CD4-positive, alpha-beta T cell (primary cell): ENCODE data around the gene MTMR2. TPM values are rescaled to one million over a fixed set of nuclear protein-coding genes. Genes with fewer than 3 reads are reported as not detected.
"Not testable (repeated sequence)": the region's sequence is repeated elsewhere in the genome, so short reads cannot be mapped to it uniquely, and the experiment has no call there.

Experiments used
- ATAC-seq: fragments of 200-7000 bp; cut with Tn5 transposase; one replicate; pipeline ENCODE4 v1.10.0; 2022; ENCODE audit warnings: mild to moderate bottlenecking; ENCODE audit not compliant: poor library complexity
- CTCF ChIA-PET: fragments of 350-600 bp; sonication (Branson Sonifier 250); formaldehyde crosslinking; loops from one replicate; lab custom pipeline; 2021; ENCODE audit warnings: antibody characterized with exemption, inconsistent platforms; lab: Charles Lee
- POLR2A ChIA-PET: fragments of 350-600 bp; sonication (Branson Sonifier 250); formaldehyde crosslinking; loops from one replicate; lab custom pipeline; 2021; ENCODE audit warnings: antibody characterized with exemption, inconsistent platforms; lab: Charles Lee
- DNase-seq, 14 experiments: peaks; one replicate each; pipeline ENCODE4 v3.0.0-alpha.2; 2013 to 2020; ENCODE audit warnings: mixed read lengths in 2 of 14
- H3K27ac ChIP-seq, 2 donors: one replicate each; pipeline versions ENCODE4 v1.5.1 to v1.7.0; 2013; ENCODE audit warnings: low read length in 2 of 2, low read depth in 1 of 2, mild to moderate bottlenecking in 1 of 2
- H3K27me3 ChIP-seq, 2 experiments: 1 replicate in 1 of 2; 2 replicates in 1 of 2; pipeline versions ENCODE4 v1.6.1 to v1.7.0; 2013; ENCODE audit warnings: low read length in 2 of 2, control low read depth in 1 of 2, mild to moderate bottlenecking in 1 of 2, moderate library complexity in 1 of 2; ENCODE audit not compliant: insufficient read depth in 2 of 2, control insufficient read depth in 1 of 2
- H3K36me3 ChIP-seq: one replicate; pipeline ENCODE4 v1.6.1; 2013; ENCODE audit warnings: low read length, control low read depth; ENCODE audit not compliant: insufficient read depth
- H3K4me1 ChIP-seq: one replicate; pipeline ENCODE4 v1.6.1; 2013; ENCODE audit warnings: low read length, control low read depth; ENCODE audit not compliant: insufficient read depth
- H3K4me3 ChIP-seq: one replicate; pipeline ENCODE4 v1.5.1; 2013; ENCODE audit warnings: mild to moderate bottlenecking, low read length, moderate library complexity
- H3K9me3 ChIP-seq, 2 experiments: 1 replicate in 1 of 2; 2 replicates in 1 of 2; pipeline versions ENCODE4 v1.6.1 to v1.7.0; 2013; ENCODE audit warnings: low read length in 2 of 2, mild to moderate bottlenecking in 2 of 2, control low read depth in 1 of 2, moderate library complexity in 1 of 2; ENCODE audit not compliant: control insufficient read depth in 1 of 2, insufficient read depth in 1 of 2
- H3K27ac Mint-ChIP-seq: one replicate; pipeline ENCODE4 v1.8.0; 2020; ENCODE audit warnings: mixed read lengths
- H3K27me3 Mint-ChIP-seq: one replicate; pipeline ENCODE4 v1.8.0; 2021; ENCODE audit warnings: mixed read lengths
- H3K36me3 Mint-ChIP-seq: one replicate; pipeline ENCODE4 v1.8.0; 2021; ENCODE audit warnings: low read depth, mixed read lengths
- H3K4me1 Mint-ChIP-seq: one replicate; pipeline ENCODE4 v1.8.0; 2021; ENCODE audit warnings: low read depth, mixed read lengths
- H3K4me3 Mint-ChIP-seq: one replicate; pipeline ENCODE4 v1.8.0; 2020; ENCODE audit warnings: mild to moderate bottlenecking, mixed read lengths
- H3K9me3 Mint-ChIP-seq: one replicate; pipeline ENCODE4 v1.8.0; 2020; ENCODE audit warnings: mixed read lengths
- intact Hi-C, 2 experiments: fragments of 100-400 bp; cut with DNase I in 1 of 2; cut with micrococcal nuclease in 1 of 2; formaldehyde crosslinking; loops; one replicate each; pipeline versions ENCODE4 v1.15.1 to v1.9.0; 2023 to 2025; cut with DNase I, micrococcal nuclease
- total RNA-seq, 174 experiments: library from RNA in 2 of 174; stranded (reverse) in 2 of 174; gene quantifications; one replicate each; pipeline ENCODE4 v1.2.3 and lab custom pipeline; 2021 to 2026
- TF ChIP-seq, protein P1 (sequence below): fragments of 200-600 bp; IDR thresholded peaks from one replicate; pipeline ENCODE4 v1.8.0; 2022; ENCODE audit warnings: antibody characterized with exemption, mild to moderate bottlenecking

Gene MTMR2
- total RNA-seq, 2 experiments from 2014 or later, result 6.6 to 6.9 TPM

- H3K36me3 Mint-ChIP-seq, result peaks cover 45% of the 10 kb centered on the region
- H3K27me3 Mint-ChIP-seq, result no peaks in the 10 kb centered on the region
- ATAC-seq (no peak), DNase-seq (no peak)
- H3K9me3 ChIP-seq, result no peaks in the 10 kb centered on the region
- TF ChIP-seq, protein P1, sequence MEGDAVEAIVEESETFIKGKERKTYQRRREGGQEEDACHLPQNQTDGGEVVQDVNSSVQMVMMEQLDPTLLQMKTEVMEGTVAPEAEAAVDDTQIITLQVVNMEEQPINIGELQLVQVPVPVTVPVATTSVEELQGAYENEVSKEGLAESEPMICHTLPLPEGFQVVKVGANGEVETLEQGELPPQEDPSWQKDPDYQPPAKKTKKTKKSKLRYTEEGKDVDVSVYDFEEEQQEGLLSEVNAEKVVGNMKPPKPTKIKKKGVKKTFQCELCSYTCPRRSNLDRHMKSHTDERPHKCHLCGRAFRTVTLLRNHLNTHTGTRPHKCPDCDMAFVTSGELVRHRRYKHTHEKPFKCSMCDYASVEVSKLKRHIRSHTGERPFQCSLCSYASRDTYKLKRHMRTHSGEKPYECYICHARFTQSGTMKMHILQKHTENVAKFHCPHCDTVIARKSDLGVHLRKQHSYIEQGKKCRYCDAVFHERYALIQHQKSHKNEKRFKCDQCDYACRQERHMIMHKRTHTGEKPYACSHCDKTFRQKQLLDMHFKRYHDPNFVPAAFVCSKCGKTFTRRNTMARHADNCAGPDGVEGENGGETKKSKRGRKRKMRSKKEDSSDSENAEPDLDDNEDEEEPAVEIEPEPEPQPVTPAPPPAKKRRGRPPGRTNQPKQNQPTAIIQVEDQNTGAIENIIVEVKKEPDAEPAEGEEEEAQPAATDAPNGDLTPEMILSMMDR, result no peak
- ChIA-PET CTCF (no interaction called here), POLR2A (no interaction called here)
- H3K36me3 ChIP-seq, result no peaks in the 10 kb centered on the region
- H3K4me3 ChIP-seq, result no peak overlapping the region
- no peaks in the 10 kb centered on the region for H3K27me3 ChIP-seq
- no peaks in the 10 kb centered on the region for H3K4me1 Mint-ChIP-seq
- H3K9me3 Mint-ChIP-seq, result no peaks in the 10 kb centered on the region
- H3K4me3 Mint-ChIP-seq, result no peak overlapping the region
- no peak overlapping the region for H3K27ac ChIP-seq
- no peak overlapping the region for H3K27ac Mint-ChIP-seq
- intact Hi-C loops, result no loop called here
- no peaks in the 10 kb centered on the region for H3K4me1 ChIP-seq
Measured at GRCh38 chr11:95883381-95883780, 40.5 kb downstream of the MTMR2 start.

- DNase-seq (no peak), ATAC-seq (no peak)
- Mint-ChIP-seq H3K4me1 (no peaks in the 10 kb centered on the region), H3K27me3 (no peaks in the 10 kb centered on the region), H3K4me3 (no peak overlapping the region), H3K36me3 (peaks cover 26% of the 10 kb centered on the region), H3K9me3 (peaks cover 2% of the 10 kb centered on the region), H3K27ac (no peak overlapping the region)
- no peaks in the 10 kb centered on the region for H3K9me3 ChIP-seq
- TF ChIP-seq, protein P1, result no peak
- no peak overlapping the region for H3K27ac ChIP-seq
- H3K4me1 ChIP-seq, result no peaks in the 10 kb centered on the region
- no peak overlapping the region for H3K4me3 ChIP-seq
- intact Hi-C loops, result no loop called here
- POLR2A ChIA-PET, result no interaction called here
- CTCF ChIA-PET, result no interaction called here
- no peaks in the 10 kb centered on the region for H3K27me3 ChIP-seq
- H3K36me3 ChIP-seq, result no peaks in the 10 kb centered on the region
Measured at GRCh38 chr11:95877291-95877690, 46.6 kb downstream of the MTMR2 start.

GRCh38 chr11:95870877-95871276 is 53.0 kb downstream of the MTMR2 start:
- CTCF ChIA-PET, H3K9me3 ChIP-seq, H3K27ac Mint-ChIP-seq, H3K4me3 ChIP-seq, POLR2A ChIA-PET, H3K4me1 ChIP-seq, H3K4me1 Mint-ChIP-seq, H3K27ac ChIP-seq, H3K27me3 ChIP-seq, DNase-seq, intact Hi-C loops, H3K27me3 Mint-ChIP-seq, H3K36me3 Mint-ChIP-seq, H3K4me3 Mint-ChIP-seq, ATAC-seq, H3K36me3 ChIP-seq, H3K9me3 Mint-ChIP-seq: not testable (repeated sequence)

DNA sequence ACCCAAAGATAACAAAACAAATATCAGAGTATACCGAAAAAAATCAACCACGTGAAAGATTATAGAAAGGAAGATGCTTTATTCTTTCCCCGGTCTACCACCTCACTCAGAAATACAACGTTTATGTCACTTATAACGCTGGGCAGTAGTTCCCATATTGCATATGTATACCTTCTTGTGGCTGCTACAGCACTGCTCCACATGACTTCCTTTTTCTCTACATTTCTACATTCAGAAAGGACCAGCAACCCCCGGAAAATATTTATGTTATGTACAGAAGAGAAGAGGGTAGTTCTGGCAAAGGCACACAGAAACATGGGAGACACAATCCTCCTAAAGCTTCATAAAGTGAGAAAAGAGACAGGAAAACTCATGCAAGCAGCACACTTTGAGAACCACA is 56.8 kb downstream of the MTMR2 start:
- H3K27ac Mint-ChIP-seq, result no peak overlapping the region
- no peak overlapping the region for H3K4me3 Mint-ChIP-seq
- ChIA-PET POLR2A (no interaction called here), CTCF (no interaction called here)
- no peaks in the 10 kb centered on the region for H3K27me3 ChIP-seq
- no peaks in the 10 kb centered on the region for H3K9me3 Mint-ChIP-seq
- H3K27me3 Mint-ChIP-seq, result no peaks in the 10 kb centered on the region
- no peak for ATAC-seq
- H3K27ac ChIP-seq, result no peak overlapping the region
- intact Hi-C loops, result no loop called here
- H3K36me3 ChIP-seq, result peaks cover 4% of the 10 kb centered on the region
- H3K36me3 Mint-ChIP-seq, result peaks cover 26% of the 10 kb centered on the region
- no peaks in the 10 kb centered on the region for H3K4me1 ChIP-seq
- no peak for DNase-seq
- H3K4me3 ChIP-seq, result no peak overlapping the region
- no peaks in the 10 kb centered on the region for H3K9me3 ChIP-seq
- no peaks in the 10 kb centered on the region for H3K4me1 Mint-ChIP-seq
- TF ChIP-seq, protein P1, result no peak
